ENCODE measurements around the gene HSD17B13.
"Not testable (repeated sequence)": the region's sequence is repeated elsewhere in the genome, so short reads cannot be mapped to it uniquely, and the experiment has no call there.

HSD17B13 gene

DNA sequence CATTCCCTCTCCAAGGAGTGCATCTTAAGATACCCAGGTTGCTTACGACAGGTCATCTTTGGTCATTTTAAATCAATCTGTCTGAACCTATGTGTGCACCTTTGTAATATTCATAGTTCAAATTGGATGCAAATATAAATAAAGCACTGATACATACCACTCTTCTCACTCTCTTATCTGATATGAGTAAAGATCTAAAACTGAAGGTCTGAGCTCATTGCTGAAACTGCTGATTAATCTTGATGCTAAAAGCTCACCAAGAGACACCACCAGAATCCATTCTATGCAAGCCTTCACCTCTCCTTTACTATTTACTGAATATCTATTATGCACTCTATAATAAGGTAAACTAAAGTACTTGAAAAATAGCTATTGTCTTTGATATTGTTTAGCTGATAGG lies 16.6 kb downstream of the HSD17B13 start:
- DNase-seq (ENCODE audit: low read depth): no peak
- no peak overlapping the region for H3K4me3 ChIP-seq (ENCODE audit: control insufficient read depth, low read depth, low read length)
- TF ChIP-seq, protein P1, sequence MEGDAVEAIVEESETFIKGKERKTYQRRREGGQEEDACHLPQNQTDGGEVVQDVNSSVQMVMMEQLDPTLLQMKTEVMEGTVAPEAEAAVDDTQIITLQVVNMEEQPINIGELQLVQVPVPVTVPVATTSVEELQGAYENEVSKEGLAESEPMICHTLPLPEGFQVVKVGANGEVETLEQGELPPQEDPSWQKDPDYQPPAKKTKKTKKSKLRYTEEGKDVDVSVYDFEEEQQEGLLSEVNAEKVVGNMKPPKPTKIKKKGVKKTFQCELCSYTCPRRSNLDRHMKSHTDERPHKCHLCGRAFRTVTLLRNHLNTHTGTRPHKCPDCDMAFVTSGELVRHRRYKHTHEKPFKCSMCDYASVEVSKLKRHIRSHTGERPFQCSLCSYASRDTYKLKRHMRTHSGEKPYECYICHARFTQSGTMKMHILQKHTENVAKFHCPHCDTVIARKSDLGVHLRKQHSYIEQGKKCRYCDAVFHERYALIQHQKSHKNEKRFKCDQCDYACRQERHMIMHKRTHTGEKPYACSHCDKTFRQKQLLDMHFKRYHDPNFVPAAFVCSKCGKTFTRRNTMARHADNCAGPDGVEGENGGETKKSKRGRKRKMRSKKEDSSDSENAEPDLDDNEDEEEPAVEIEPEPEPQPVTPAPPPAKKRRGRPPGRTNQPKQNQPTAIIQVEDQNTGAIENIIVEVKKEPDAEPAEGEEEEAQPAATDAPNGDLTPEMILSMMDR (IDR thresholded peaks at IDR 0.05; ENCODE audit: control insufficient read depth, insufficient read depth, low read depth, low read length, missing control alignments): no peak

DNA sequence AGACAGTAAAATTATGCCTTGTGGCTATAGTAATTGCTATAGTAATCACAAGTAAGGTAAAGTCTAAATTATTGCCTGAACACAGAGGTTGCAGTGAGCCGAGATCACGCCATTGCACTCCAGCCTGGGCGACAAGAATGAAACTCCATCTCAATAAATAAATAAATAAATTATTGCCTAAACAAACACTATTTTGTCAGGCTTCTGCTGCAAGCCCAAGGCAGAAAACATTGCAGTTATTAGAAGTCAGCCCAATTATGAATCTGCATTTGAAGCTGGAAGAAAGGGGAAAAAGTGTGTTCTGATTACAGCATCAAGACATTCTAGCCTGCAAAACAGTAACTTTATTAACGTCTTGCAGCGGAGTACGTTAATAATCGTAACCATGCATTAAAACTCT lies 17.1 kb downstream of the HSD17B13 start:
- no peak for DNase-seq (ENCODE audit: low read depth)
- H3K4me3 ChIP-seq (ENCODE audit: control insufficient read depth, low read depth, low read length): no peak overlapping the region
- TF ChIP-seq, protein P1 (IDR thresholded peaks at IDR 0.05; ENCODE audit: control insufficient read depth, insufficient read depth, low read depth, low read length, missing control alignments): no peak

DNA sequence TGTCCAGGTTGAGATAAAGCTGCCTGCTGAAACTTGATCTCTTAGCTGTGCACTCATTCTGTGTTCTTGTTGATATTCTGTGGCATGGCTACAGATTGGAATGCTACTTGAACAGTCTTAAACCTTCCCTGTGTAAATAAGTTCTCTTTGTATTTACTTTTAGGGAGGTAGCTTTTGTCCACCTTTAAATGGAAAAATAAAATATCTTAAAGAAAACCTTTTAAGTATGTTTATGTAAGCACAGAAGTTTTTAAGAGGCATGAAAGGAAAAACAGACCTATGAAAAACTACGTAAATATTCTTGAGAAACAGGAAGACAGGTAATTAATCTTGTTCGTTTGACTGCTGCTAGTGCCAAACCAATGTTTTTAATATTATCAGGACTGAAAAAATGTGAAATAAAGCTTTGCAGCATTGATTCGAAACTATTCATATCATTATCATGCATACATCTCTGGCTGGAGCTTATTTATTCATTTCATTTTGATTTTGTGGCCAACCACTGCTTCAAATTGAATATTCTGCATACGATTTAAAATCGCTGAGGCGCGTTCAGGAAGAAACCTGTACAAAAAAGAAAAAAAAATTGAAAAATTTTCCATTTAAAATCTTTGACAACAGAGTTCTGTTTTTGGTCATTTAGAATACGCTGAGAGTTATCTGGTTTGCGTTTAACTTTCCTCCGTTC lies 17.8 kb downstream of the HSD17B13 start:
- DNase-seq (ENCODE audit: low read depth): no peak
- H3K4me3 ChIP-seq (ENCODE audit: control insufficient read depth, low read depth, low read length): no peak overlapping the region
- TF ChIP-seq, protein P1 (IDR thresholded peaks at IDR 0.05; ENCODE audit: control insufficient read depth, insufficient read depth, low read depth, low read length, missing control alignments): no peak

DNA sequence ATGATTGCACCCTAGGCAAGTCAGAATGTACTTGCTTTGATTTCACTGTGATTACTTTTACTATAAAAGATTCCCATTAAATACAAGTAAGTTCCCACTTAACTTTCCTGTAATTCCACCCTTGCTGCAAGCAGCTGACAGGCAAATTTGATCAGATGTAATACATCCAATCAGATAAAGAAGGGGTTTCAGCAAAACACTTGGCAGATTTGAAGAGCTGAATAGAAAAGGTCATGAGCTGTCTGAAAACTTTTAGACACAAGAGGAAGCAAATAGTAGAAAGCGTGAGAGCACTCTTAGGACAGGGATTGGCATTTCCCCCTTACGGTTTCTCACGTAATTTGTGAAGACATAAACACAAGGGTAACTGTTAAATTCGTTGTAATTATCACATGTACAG lies 22.8 kb downstream of the HSD17B13 start:
- H3K4me3 ChIP-seq (ENCODE audit: control insufficient read depth, low read depth, low read length): no peak overlapping the region
- no peak for DNase-seq (ENCODE audit: low read depth)
- TF ChIP-seq, protein P1 (IDR thresholded peaks at IDR 0.05; ENCODE audit: control insufficient read depth, insufficient read depth, low read depth, low read length, missing control alignments): no peak

DNA sequence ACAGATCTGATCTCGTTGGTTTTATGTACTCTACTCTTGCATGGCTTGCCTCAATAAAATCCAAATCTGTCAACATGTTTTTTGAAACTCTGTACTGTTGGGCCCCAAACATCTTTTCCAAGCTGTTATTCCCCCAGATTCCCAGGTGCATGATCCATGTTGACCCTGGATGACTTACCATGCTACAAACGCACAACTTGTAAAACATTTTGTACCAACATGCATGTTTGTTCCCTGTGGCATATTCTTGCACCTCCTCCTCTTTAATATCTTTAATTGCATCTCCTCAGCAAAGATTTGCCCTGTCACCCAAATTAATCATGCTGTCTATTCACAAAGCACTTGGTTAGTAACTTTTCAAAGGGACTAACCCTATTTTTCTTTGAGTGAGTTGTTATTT lies 24.3 kb downstream of the HSD17B13 start:
- TF ChIP-seq, protein P1 (IDR thresholded peaks at IDR 0.05; ENCODE audit: control insufficient read depth, insufficient read depth, low read depth, low read length, missing control alignments): no peak
- no peak for DNase-seq (ENCODE audit: low read depth)
- no peak overlapping the region for H3K4me3 ChIP-seq (ENCODE audit: control insufficient read depth, low read depth, low read length)

DNA sequence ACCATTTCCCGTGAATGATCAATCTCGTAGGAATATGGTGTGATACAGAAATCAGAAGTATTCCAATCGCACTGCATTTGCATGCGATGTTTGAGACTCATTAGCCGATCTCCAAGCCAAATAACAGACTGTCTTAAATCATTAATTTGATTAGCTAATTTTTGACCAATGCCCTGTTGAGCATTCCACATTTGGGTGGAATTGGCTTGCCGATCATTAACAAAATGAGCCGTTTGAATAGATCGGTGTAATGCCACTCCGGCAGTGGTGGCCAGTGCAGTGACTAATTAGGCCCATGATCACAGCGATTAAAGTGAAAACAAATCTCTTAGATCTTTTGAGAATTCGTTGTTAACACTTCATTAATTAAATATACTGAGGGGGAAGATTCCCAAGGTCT lies 27.8 kb downstream of the HSD17B13 start:
- H3K4me3 ChIP-seq (ENCODE audit: control insufficient read depth, low read depth, low read length); DNase-seq (ENCODE audit: low read depth): not testable (repeated sequence)

DNA sequence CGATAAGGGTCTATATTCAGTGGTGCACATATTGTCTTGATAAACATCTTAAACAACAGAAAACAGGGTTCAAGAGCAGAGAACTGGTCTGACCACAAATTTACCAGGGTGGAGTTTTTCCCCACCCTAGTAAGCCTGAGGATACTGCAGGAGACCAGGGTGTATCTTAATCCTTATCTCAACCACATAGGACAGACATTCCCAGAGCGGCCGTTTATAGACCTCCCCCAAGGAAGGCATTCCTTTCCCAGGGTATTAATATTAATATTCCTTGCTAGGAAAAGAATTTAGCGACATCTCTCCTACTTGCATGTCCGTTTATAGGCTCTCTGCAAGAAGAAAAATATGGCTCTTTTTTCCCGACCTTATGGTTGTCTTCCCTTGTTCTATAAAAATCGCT lies 28.8 kb downstream of the HSD17B13 start:
- H3K4me3 ChIP-seq (ENCODE audit: control insufficient read depth, low read depth, low read length): not testable (repeated sequence)

DNA sequence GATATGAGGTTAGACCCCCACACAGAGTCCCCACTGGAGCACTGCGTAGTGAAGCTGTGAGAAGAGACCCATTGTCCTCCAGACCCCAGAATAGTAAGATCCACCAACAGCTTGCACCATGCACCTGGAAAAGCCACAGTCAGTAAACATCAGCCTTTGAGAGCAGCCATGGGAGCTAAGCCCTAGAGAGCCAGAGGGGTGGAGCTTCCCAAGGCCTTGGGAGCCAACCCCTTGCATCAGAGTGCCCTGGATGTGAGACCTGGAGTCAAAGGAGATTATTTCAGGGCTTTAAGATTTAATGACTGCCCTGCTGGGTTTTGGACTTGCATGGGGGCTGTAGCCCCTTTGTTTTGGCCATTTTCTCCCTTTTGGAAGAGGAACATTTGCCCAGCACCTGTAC lies 35.7 kb downstream of the HSD17B13 start:
- TF ChIP-seq, protein P1 (IDR thresholded peaks at IDR 0.05; ENCODE audit: control insufficient read depth, insufficient read depth, low read depth, low read length, missing control alignments): no peak
- H3K4me3 ChIP-seq (ENCODE audit: control insufficient read depth, low read depth, low read length): no peak overlapping the region
- no peak for DNase-seq (ENCODE audit: low read depth)

More for the DNA sequence above, 28.8 kb downstream of the HSD17B13 start:
- DNase-seq (ENCODE audit: low read depth): not testable (repeated sequence)

DNA sequence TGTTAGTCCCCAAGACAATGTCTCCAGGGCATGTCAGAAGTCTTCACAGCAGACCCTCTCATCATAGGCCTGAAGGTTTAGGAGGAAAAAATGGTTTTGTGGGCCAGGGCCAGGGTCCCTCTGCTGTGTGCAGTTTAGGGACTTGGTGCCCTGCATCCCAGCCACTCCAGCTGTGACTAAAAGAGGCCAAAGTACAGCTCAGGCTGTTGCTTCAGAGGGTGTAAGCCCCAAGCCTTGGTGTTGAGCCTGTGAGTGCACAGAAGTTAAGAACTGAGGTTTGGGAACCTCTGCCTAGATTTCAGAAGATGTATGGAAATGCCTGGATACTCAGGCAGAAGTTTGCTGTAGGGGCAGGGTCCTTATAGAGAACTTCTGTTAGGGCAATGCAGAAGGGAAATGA lies 38.4 kb downstream of the HSD17B13 start:
- DNase-seq (ENCODE audit: low read depth); H3K4me3 ChIP-seq (ENCODE audit: control insufficient read depth, low read depth, low read length): not testable (repeated sequence)

All from AG09309 (cell line).